Activated CD8-positive, alpha-beta T cell treated with anti-CD3 and anti-CD28 coated beads, Interleukin-2, amount 10 ng/mL, durations not matched to agents 7 days and 5 days (primary cell): Measurements from ENCODE around the gene SH2D5. TPM values are rescaled to one million over a fixed set of nuclear protein-coding genes. Genes with fewer than 3 reads are reported as not detected.

Source experiments
- ATAC-seq: fragments of 150-1000 bp; cut with Tn5 transposase; one replicate; pipeline ENCODE4 v1.10.0; 2021; ENCODE audit warnings: moderate library complexity
- CTCF ChIA-PET: fragments of 350-600 bp; sonication (Branson Sonifier 250); formaldehyde crosslinking; loops from one replicate; lab custom pipeline; 2021; ENCODE audit warnings: antibody characterized with exemption; lab: Charles Lee
- POLR2A ChIA-PET: fragments of 350-600 bp; sonication (Branson Sonifier 250); formaldehyde crosslinking; loops from one replicate; lab custom pipeline; 2021; ENCODE audit warnings: antibody characterized with exemption; lab: Charles Lee
- DNase-seq: peaks from one replicate; pipeline ENCODE4 v3.0.0-alpha.2; 2020
- H3K27ac Mint-ChIP-seq: one replicate; pipeline ENCODE4 v1.8.0; 2021; ENCODE audit warnings: mild to moderate bottlenecking, mixed read lengths
- H3K27me3 Mint-ChIP-seq: one replicate; pipeline ENCODE4 v1.8.0; 2021; ENCODE audit warnings: low read depth, mixed read lengths
- H3K36me3 Mint-ChIP-seq: one replicate; pipeline ENCODE4 v1.8.0; 2021; ENCODE audit warnings: low read depth, mixed read lengths
- H3K4me1 Mint-ChIP-seq: one replicate; pipeline ENCODE4 v1.8.0; 2021; ENCODE audit warnings: low read depth, mixed read lengths
- H3K4me3 Mint-ChIP-seq: one replicate; pipeline ENCODE4 v1.8.0; 2021; ENCODE audit warnings: mild to moderate bottlenecking, mixed read lengths
- H3K9me3 Mint-ChIP-seq: one replicate; pipeline ENCODE4 v1.8.0; 2022; ENCODE audit warnings: mixed read lengths; ENCODE audit not compliant: insufficient read depth
- total RNA-seq, 2 experiments: library from RNA; stranded (reverse); gene quantifications; one replicate each; pipeline ENCODE4 v1.2.3, GENCODE V29; 2021

Gene SH2D5
- total RNA-seq, 2 experiments from 2014 or later: 0.05 TPM; not detected in 1

GRCh38 chr1:20739225-20739624 lies 6.7 kb upstream of the SH2D5 start:
- H3K4me3 Mint-ChIP-seq: no peak overlapping the region
- DNase-seq (no peak), ATAC-seq (no peak)
- H3K9me3 Mint-ChIP-seq: no peaks in the 10 kb centered on the region
- no peak overlapping the region for H3K27ac Mint-ChIP-seq
- ChIA-PET POLR2A (no interaction called here), CTCF (interaction anchor here (3.7 kb wide), 1 partner anchor 42 kb away, joined by 12 read pairs; no protein-coding TSS in a partner anchor)
- peaks cover 55% of the 10 kb centered on the region for H3K36me3 Mint-ChIP-seq
- H3K27me3 Mint-ChIP-seq: no peaks in the 10 kb centered on the region
- no peaks in the 10 kb centered on the region for H3K4me1 Mint-ChIP-seq

DNA sequence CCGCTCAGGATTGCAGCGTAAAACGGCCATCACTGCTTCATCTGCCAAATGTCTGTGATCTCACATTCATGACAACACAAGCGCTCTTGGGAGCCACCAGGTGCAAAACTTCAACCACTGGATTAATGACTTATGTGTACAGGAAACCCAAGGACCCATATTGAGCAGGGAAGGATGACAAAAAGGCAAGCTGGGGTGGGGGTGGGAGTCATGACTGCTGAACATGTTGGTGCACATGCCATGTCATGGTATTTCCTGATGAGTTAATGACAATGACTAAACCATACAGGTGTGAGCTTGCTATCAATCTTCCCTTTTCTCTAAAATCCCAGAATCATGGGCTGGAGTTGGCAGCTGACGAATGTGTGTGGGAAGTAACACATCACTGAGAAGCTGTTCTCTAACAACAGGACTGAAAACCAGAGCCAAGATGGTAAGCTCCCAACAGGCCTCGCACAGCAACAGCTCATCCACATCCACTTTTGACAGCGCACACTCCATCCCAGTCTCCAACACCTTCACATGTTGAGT lies 3.1 kb upstream of the SH2D5 start:
- Mint-ChIP-seq H3K27ac (no peak overlapping the region), H3K36me3 (peaks cover 33% of the 10 kb centered on the region), H3K9me3 (no peaks in the 10 kb centered on the region), H3K27me3 (peaks cover 13% of the 10 kb centered on the region), H3K4me3 (no peak overlapping the region), H3K4me1 (peaks cover 16% of the 10 kb centered on the region)
- no peak for DNase-seq
- CTCF ChIA-PET: interaction anchor here (0.6 to 1.1 kb wide), 2 partner anchors 39 to 460 kb away, joined by 3 to 4 read pairs; no protein-coding TSS in a partner anchor
- ATAC-seq: no peak
- POLR2A ChIA-PET: no interaction called here

GRCh38 chr1:20733360-20733975 lies 965 bp upstream of the SH2D5 start:
- DNase-seq (no peak), ATAC-seq (peak; percentile 20)
- Mint-ChIP-seq H3K27ac (no peak overlapping the region), H3K27me3 (peaks cover 27% of the 10 kb centered on the region), H3K4me1 (peaks cover 20% of the 10 kb centered on the region), H3K4me3 (peak overlapping the region; percentile 76), H3K36me3 (peaks cover 20% of the 10 kb centered on the region), H3K9me3 (no peaks in the 10 kb centered on the region)
- CTCF ChIA-PET: interaction anchor here (0.7 to 1.3 kb wide), 7 partner anchors 26 to 462 kb away, joined by 3 to 8 read pairs (median 3); no protein-coding TSS in a partner anchor
- POLR2A ChIA-PET: no interaction called here

GRCh38 chr1:20732071-20732587 lies 374 bp downstream of the SH2D5 start:
- POLR2A ChIA-PET: interaction anchor here (0.6 to 1.5 kb wide), 3 partner anchors 15 to 54 kb away, joined by 3 to 4 read pairs (median 3); partner anchors contain the start of genes HP1BP3 and KIF17

DNA sequence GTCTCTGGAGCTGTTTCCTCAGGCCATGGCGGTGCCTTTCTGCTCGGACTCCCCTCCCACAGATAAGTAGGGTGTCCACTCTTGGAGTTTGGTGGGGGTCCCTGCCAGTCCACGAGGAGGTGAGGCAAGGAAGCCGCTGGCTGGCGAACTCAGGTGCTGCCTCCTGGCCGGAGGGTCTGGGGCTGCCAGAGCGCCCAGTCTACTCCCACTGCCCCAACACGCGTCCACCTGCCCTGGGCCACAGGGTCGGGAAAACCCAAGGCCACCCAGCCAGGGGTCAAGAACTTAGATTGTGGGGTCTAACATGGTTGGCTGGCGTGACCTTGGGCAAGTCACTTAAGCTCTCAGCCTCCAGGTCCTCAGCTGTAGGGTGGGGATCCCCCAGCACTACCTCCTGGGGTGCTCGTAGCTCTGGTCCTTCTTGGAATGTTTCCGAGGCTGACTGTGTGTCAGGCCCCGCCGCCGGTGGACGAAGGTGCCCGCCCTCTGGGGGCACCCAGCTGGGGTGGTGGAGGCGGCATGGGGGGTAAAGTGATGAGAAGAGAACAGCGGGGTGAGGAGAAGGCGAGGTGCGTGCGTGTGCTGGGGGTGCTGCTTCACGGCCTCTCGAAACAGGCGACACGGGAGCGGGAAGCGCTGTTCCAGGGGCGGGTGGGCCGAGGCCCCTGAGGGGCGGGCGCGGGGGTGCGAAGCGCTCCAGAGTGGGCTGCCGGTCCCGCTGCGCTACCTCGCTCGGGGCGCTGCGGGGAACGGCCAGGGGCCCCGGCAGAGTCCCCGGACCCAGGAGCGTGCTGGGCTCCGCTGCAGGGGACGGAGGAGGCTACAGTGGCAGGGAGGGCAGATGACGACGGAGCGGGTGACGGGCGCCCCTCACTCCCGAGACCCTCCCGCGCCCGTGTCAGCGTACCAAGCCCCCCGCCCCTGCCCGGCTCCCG lies 1.2 kb downstream of the SH2D5 start:
- no peak overlapping the region for H3K27ac Mint-ChIP-seq
- H3K4me1 Mint-ChIP-seq: peaks cover 20% of the 10 kb centered on the region
- peaks cover 4% of the 10 kb centered on the region for H3K36me3 Mint-ChIP-seq
- ChIA-PET CTCF (interaction anchor here (1.0 to 4.1 kb wide), 3 partner anchors 11 to 464 kb away, joined by 3 to 15 read pairs (median 3); no protein-coding TSS in a partner anchor), POLR2A (interaction anchor here (0.6 to 1.5 kb wide), 4 partner anchors 14 to 55 kb away, joined by 3 to 7 read pairs (median 4); partner anchors contain the start of genes HP1BP3 and KIF17)
- peaks cover 32% of the 10 kb centered on the region for H3K27me3 Mint-ChIP-seq
- no peak for DNase-seq
- peak overlapping the region; percentile 64 for H3K4me3 Mint-ChIP-seq
- ATAC-seq: peak; percentile 24
- H3K9me3 Mint-ChIP-seq: no peaks in the 10 kb centered on the region

More at GRCh38 chr1:20732071-20732587, 374 bp downstream of the SH2D5 start:
- DNase-seq: peak; percentile 54
- H3K27me3 Mint-ChIP-seq: peaks cover 32% of the 10 kb centered on the region
- H3K4me3 Mint-ChIP-seq: peak overlapping the region; percentile 76
- peaks cover 20% of the 10 kb centered on the region for H3K4me1 Mint-ChIP-seq
- no peaks in the 10 kb centered on the region for H3K9me3 Mint-ChIP-seq
- peaks cover 7% of the 10 kb centered on the region for H3K36me3 Mint-ChIP-seq
- ATAC-seq: peak; percentile 77
- peak overlapping the region; percentile 43 for H3K27ac Mint-ChIP-seq
- CTCF ChIA-PET: interaction anchor here (0.7 kb wide), 1 partner anchor 36 kb away, joined by 3 read pairs; no protein-coding TSS in a partner anchor

DNA sequence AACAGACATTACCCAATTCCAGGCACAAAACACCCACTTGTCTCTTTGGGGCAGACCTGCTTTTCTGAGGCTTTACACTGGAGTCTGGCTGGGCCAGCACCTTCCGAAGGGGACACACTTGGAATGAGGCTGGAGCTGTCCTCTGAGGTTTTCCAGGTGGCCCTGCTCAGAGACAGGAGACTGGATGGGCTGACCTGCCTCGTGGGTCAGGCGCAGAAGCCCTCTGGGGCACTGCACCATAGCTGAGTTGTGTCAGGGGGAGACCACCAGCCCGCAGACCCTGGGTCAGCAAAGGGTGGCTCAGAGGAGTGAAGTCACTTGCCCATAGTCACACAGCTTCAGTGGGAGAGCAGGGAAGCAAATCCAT lies 1.8 kb downstream of the SH2D5 start:
- ATAC-seq (no peak), DNase-seq (no peak)
- H3K27me3 Mint-ChIP-seq: peaks cover 32% of the 10 kb centered on the region
- peak overlapping the region; percentile 26 for H3K4me3 Mint-ChIP-seq
- H3K27ac Mint-ChIP-seq: no peak overlapping the region
- peaks cover under 1% of the 10 kb centered on the region for H3K36me3 Mint-ChIP-seq
- no peaks in the 10 kb centered on the region for H3K9me3 Mint-ChIP-seq
- POLR2A ChIA-PET: interaction anchor here (1.2 kb wide), 1 partner anchor 56 kb away, joined by 7 read pairs; no protein-coding TSS in a partner anchor
- CTCF ChIA-PET: interaction anchor here (1.0 to 4.1 kb wide), 3 partner anchors 11 to 464 kb away, joined by 3 to 15 read pairs (median 3); no protein-coding TSS in a partner anchor
- H3K4me1 Mint-ChIP-seq: peaks cover 20% of the 10 kb centered on the region

GRCh38 chr1:20729990-20730689 lies 2.4 kb downstream of the SH2D5 start:
- Mint-ChIP-seq H3K36me3 (no peaks in the 10 kb centered on the region), H3K4me3 (no peak overlapping the region), H3K27ac (no peak overlapping the region), H3K9me3 (no peaks in the 10 kb centered on the region), H3K4me1 (peaks cover 20% of the 10 kb centered on the region), H3K27me3 (peaks cover 32% of the 10 kb centered on the region)
- ChIA-PET POLR2A (interaction anchor here (1.2 kb wide), 1 partner anchor 56 kb away, joined by 7 read pairs; no protein-coding TSS in a partner anchor), CTCF (interaction anchor here (1.0 to 4.1 kb wide), 3 partner anchors 10 to 465 kb away, joined by 3 to 15 read pairs (median 3); no protein-coding TSS in a partner anchor)
- ATAC-seq (no peak), DNase-seq (no peak)

- Mint-ChIP-seq H3K36me3 (no peaks in the 10 kb centered on the region), H3K4me1 (peaks cover 20% of the 10 kb centered on the region), H3K4me3 (no peak overlapping the region), H3K27ac (no peak overlapping the region), H3K27me3 (peaks cover 32% of the 10 kb centered on the region), H3K9me3 (no peaks in the 10 kb centered on the region)
- ChIA-PET POLR2A (no interaction called here), CTCF (interaction anchor here (0.8 to 4.1 kb wide), 2 partner anchors 32 to 41 kb away, joined by 3 to 15 read pairs; no protein-coding TSS in a partner anchor)
- no peak for DNase-seq
- ATAC-seq: no peak
These were observed 3.2 kb downstream of the SH2D5 start for GRCh38 chr1:20729155-20729931.

DNA sequence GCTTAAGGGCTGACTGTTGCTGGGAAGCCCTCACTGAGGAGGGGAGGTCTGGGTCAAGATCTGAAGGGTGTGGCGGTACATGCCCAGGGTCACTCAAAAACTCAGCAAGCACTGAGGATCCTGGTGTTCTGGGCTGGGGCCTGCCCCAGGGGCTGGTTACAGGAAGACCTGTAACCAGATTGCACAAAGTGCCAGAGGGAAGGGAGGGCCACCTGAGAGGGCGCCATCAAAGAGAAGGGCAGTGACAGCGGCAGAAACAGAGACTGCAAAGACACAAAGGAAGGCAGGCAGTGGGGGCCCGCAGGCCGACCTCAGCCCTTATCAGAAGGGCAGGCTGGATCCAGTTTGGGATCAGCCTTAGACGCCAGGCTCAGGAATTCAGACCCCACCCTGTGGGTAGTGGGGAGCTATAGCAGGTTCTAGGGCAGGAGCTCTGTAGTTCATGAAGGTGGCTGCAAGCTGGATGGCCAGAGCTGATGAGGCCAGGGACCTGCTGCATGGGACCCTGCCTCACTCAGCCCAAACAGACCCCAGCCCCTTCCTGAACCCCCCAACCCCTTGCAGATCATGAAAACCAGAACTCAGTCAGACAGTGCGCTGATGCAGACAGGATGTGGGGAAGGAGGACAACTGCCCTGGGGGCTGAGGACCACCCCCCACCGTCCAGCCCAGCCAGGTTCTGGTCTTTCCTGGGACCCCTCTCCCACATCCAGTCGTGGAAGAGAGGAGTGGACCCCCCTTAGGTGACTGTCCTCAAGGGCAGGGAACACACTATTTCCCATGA lies 3.9 kb downstream of the SH2D5 start:
- Mint-ChIP-seq H3K4me3 (no peak overlapping the region), H3K4me1 (peaks cover 19% of the 10 kb centered on the region), H3K36me3 (no peaks in the 10 kb centered on the region), H3K9me3 (no peaks in the 10 kb centered on the region), H3K27ac (no peak overlapping the region), H3K27me3 (peaks cover 32% of the 10 kb centered on the region)
- ATAC-seq (no peak), DNase-seq (no peak)
- CTCF ChIA-PET: interaction anchor here (0.8 to 4.1 kb wide), 2 partner anchors 31 to 42 kb away, joined by 3 to 15 read pairs; no protein-coding TSS in a partner anchor
- POLR2A ChIA-PET: interaction anchor here (0.7 kb wide), 1 partner anchor 466 kb away, joined by 4 read pairs; no protein-coding TSS in a partner anchor
